ENCODE data around the gene ECE1.

ECE1 gene

DNA sequence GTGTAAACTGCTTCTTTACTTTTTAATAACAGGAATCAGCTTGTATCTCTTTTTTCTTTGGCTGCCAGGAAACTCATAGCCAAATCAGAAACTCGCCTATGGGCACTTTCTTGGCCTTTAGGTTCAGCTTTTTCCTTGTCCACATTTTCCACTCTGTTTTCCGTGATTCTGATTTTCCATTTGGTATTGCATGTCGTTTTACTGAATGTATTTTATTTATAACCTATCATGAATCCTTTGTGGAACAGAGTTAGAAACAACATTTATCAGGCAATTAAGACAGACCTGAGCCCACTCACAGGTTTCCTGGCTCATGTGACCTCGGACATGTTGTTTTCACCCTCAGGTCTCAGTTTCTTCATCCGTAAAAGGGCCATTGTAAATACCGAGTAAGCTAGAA, 5.3 kb upstream of the ECE1 start:
- ChIA-PET CTCF (interaction anchor here (2.9 kb wide), 1 partner anchor 25 kb away, joined by 11 read pairs; no protein-coding TSS in a partner anchor), POLR2A (no interaction called here)
- no peak for DNase-seq (ENCODE audit: extremely low spot score)
- TF ChIP-seq L3MBTL2 (conservative IDR thresholded peaks at IDR 0.05) (no peak), ELF4 (IDR thresholded peaks at IDR 0.05) (no peak)

DNA sequence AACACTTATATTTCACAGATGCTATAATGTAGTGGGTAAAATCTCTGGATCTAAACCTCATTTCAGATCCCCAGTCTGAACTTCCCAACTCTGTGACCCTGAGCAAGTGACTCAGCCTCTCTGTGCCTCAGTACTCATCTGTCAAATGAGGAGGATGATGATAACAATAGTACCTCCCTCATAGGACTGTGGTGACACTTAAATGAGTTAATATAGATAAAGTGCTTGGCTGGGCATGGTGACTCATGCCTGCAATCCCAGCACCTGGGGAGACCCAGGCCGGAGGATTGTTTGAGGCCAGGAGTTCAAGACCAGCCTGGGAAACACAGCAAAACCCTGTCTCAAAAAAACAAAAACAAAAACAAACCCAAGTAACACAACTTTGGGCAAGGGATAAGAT, 4.7 kb upstream of the ECE1 start:
- ChIA-PET CTCF (interaction anchor here (2.9 kb wide), 1 partner anchor 25 kb away, joined by 11 read pairs; no protein-coding TSS in a partner anchor), POLR2A (no interaction called here)
- no peak for TF ChIP-seq ARNT (IDR thresholded peaks at IDR 0.05)
- TF ChIP-seq PKNOX1 (IDR thresholded peaks at IDR 0.05) = no peak
- no peak for TF ChIP-seq SP1 (IDR thresholded peaks at IDR 0.05)
- no peak for TF ChIP-seq TARDBP (IDR thresholded peaks at IDR 0.05)
- TF ChIP-seq FOXA1 (IDR thresholded peaks at IDR 0.05) = no peak
- DNase-seq (ENCODE audit: extremely low spot score) = no peak

DNA sequence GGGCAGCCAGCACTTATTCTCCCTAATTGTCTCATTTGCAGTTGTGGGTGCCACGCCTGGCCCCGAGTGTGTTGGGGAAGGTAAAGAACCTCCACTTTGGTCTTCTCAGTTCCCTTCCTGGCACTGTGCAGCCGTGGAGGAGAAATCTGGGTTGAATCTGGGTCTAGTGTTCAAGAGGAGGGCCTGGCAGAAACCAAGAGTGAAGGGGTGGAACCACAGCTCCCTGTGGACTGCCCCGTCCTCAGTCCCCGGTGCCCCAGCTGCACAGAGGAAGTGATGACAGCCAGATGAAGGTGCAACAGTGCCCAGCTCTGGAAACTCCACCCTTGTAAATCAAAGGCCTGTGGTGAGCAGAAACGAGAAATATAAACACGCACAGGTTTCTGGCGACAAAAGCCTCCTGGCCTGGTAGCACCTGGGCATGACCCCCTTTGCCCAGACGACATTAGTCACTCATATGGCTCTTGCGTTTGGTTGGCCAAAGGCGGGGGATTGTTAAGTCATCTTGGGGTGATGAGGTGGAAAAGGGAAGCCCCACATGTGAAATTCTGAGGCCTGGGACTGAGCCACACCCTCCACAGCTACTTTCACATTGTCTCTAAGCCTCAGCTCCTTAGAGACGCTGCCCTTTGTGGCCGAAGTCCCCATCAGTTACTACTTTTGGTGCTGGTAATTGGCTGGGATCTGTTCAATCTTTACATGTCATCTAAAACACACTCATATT, 4.2 kb upstream of the ECE1 start:
- POLR2A ChIA-PET = no interaction called here
- no peak for DNase-seq (ENCODE audit: extremely low spot score)

GRCh38 chr1:21293537-21294265, 3.4 kb upstream of the ECE1 start:
- TF ChIP-seq CTBP1 (IDR thresholded peaks at IDR 0.05; ENCODE audit: borderline replicate concordance) (no peak), ZNF384 (IDR thresholded peaks at IDR 0.05) (no peak), FOXA1 (IDR thresholded peaks at IDR 0.05) (no peak), HDGF (IDR thresholded peaks at IDR 0.05; ENCODE audit: borderline replicate concordance) (no peak), TARDBP (IDR thresholded peaks at IDR 0.05) (no peak), LEF1 (IDR thresholded peaks at IDR 0.05; ENCODE audit: borderline replicate concordance) (no peak), ARNT (IDR thresholded peaks at IDR 0.05) (no peak), BHLHE40 (IDR thresholded peaks at IDR 0.05; ENCODE audit: borderline replicate concordance) (no peak), NFRKB (IDR thresholded peaks at IDR 0.05) (no peak), ELF4 (IDR thresholded peaks at IDR 0.05) (no peak), L3MBTL2 (conservative IDR thresholded peaks at IDR 0.05) (no peak), FOXK2 (IDR thresholded peaks at IDR 0.05) (no peak), PKNOX1 (IDR thresholded peaks at IDR 0.05) (no peak), FOXM1 (IDR thresholded peaks at IDR 0.05; ENCODE audit: borderline replicate concordance) (no peak), SP1 (IDR thresholded peaks at IDR 0.05) (no peak), SUZ12 (IDR thresholded peaks at IDR 0.05) (no peak)
- DNase-seq (ENCODE audit: extremely low spot score) = no peak
- CTCF ChIA-PET = interaction anchor here (1.3 to 2.9 kb wide), 2 partner anchors 23 kb away, joined by 6 to 11 read pairs; no protein-coding TSS in a partner anchor
- POLR2A ChIA-PET = no interaction called here

More for the DNA sequence above, 4.2 kb upstream of the ECE1 start:
- TF ChIP-seq ELF4 (IDR thresholded peaks at IDR 0.05) (no peak), ZNF384 (IDR thresholded peaks at IDR 0.05) (no peak), FOXM1 (IDR thresholded peaks at IDR 0.05; ENCODE audit: borderline replicate concordance) (no peak), CTBP1 (IDR thresholded peaks at IDR 0.05; ENCODE audit: borderline replicate concordance) (no peak), NFRKB (IDR thresholded peaks at IDR 0.05) (no peak), LEF1 (IDR thresholded peaks at IDR 0.05; ENCODE audit: borderline replicate concordance) (no peak), FOXA1 (IDR thresholded peaks at IDR 0.05) (no peak), BHLHE40 (IDR thresholded peaks at IDR 0.05; ENCODE audit: borderline replicate concordance) (no peak)
- CTCF ChIA-PET = interaction anchor here (2.9 kb wide), 1 partner anchor 24 kb away, joined by 11 read pairs; no protein-coding TSS in a partner anchor

DNA sequence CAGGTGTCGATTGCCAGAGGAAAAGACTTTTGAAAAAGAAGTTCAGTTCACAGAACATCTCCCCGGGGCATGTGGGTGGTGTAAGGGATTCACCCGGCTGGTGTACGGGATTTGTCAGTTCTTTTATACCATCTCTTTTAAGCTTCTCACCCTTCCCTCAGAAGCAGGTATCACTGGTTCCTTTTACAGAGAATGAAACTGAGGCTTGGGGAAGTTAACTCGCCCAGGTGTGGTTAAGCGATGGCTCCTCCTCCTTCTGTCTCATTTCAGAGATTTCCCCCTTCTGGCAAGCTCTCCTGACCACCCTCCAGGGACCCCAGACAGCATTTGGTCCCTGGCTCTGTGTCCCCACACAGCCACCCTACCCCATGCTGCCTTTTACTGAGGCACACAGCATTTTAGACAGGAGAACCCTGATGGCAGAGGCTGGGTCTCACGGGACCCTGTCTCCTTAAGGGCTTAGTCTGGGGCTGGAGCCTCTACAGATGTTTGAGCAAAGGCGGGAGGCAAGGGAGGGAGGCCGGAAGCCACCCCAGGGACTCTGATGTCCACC, 2.8 kb upstream of the ECE1 start:
- DNase-seq (ENCODE audit: extremely low spot score) = no peak
- no peak for TF ChIP-seq ARNT (IDR thresholded peaks at IDR 0.05)
- no peak for TF ChIP-seq LEF1 (IDR thresholded peaks at IDR 0.05; ENCODE audit: borderline replicate concordance)
- TF ChIP-seq HDGF (IDR thresholded peaks at IDR 0.05; ENCODE audit: borderline replicate concordance) = no peak
- TF ChIP-seq FOXK2 (IDR thresholded peaks at IDR 0.05) = no peak
- no peak for TF ChIP-seq ZNF384 (IDR thresholded peaks at IDR 0.05)
- TF ChIP-seq SP1 (IDR thresholded peaks at IDR 0.05) = no peak
- no peak for TF ChIP-seq FOXA1 (IDR thresholded peaks at IDR 0.05)
- TF ChIP-seq NFRKB (IDR thresholded peaks at IDR 0.05) = no peak
- TF ChIP-seq TARDBP (IDR thresholded peaks at IDR 0.05) = no peak
- TF ChIP-seq FOXM1 (IDR thresholded peaks at IDR 0.05; ENCODE audit: borderline replicate concordance) = no peak
- TF ChIP-seq L3MBTL2 (conservative IDR thresholded peaks at IDR 0.05) = no peak
- TF ChIP-seq BHLHE40 (IDR thresholded peaks at IDR 0.05; ENCODE audit: borderline replicate concordance) = no peak
- ChIA-PET CTCF (interaction anchor here (1.3 to 1.4 kb wide), 2 partner anchors 23 to 38 kb away, joined by 5 to 6 read pairs; no protein-coding TSS in a partner anchor), POLR2A (interaction anchor here (2.0 kb wide), 1 partner anchor 31 kb away, joined by 4 read pairs; no protein-coding TSS in a partner anchor)

- ChIA-PET CTCF (interaction anchor here (0.6 to 1.4 kb wide), 3 partner anchors 22 to 451 kb away, joined by 3 to 6 read pairs (median 5); no protein-coding TSS in a partner anchor), POLR2A (interaction anchor here (1.0 to 2.0 kb wide), 2 partner anchors 32 to 46 kb away, joined by 3 to 4 read pairs; no protein-coding TSS in a partner anchor)
- DNase-seq (ENCODE audit: extremely low spot score) = no peak
- TF ChIP-seq LEF1 (IDR thresholded peaks at IDR 0.05; ENCODE audit: borderline replicate concordance) = no peak
- no peak for TF ChIP-seq HDGF (IDR thresholded peaks at IDR 0.05; ENCODE audit: borderline replicate concordance)
- TF ChIP-seq ZNF384 (IDR thresholded peaks at IDR 0.05) = no peak
- TF ChIP-seq ARNT (IDR thresholded peaks at IDR 0.05) = no peak
- TF ChIP-seq FOXA1 (IDR thresholded peaks at IDR 0.05) = no peak
- no peak for TF ChIP-seq NFRKB (IDR thresholded peaks at IDR 0.05)
- TF ChIP-seq BHLHE40 (IDR thresholded peaks at IDR 0.05; ENCODE audit: borderline replicate concordance) = no peak
- no peak for TF ChIP-seq ELF4 (IDR thresholded peaks at IDR 0.05)
- no peak for TF ChIP-seq PKNOX1 (IDR thresholded peaks at IDR 0.05)
- TF ChIP-seq TARDBP (IDR thresholded peaks at IDR 0.05) = no peak
- TF ChIP-seq FOXK2 (IDR thresholded peaks at IDR 0.05) = no peak
These were observed 2.3 kb upstream of the ECE1 start for GRCh38 chr1:21292503-21292983.

Measured in HEK293T (cell line).